Measurements from ENCODE around the gene PPP1R9A.

PPP1R9A gene

DNA sequence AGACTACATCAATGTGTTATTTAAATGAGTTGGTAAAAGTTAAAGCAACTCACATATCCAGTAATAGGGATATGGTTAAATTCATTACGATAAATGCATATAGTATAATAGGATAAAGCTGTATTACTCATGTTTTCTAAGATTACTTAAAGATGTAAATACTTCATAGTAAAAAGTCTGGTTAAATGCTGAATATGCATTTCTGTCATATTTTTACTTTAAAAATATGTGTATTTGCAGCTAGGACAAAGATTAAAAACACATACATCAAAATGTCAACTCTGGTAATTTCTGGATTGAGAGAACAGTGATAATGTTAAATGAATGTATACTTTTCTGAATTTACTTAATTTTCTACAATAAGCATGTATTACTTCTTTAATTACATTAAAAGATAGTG lies 15.1 kb downstream of the PPP1R9A start:
- H3K9me2 ChIP-seq (replicated peaks; ENCODE audit: insufficient read depth, low read length) = no peaks in the 10 kb centered on the region
- no peaks in the 10 kb centered on the region for H3F3A ChIP-seq (ENCODE audit: insufficient read depth)
- no peak overlapping the region for H3K4me3 ChIP-seq (ENCODE audit: insufficient read depth, low read length, poor library complexity, severe bottlenecking)
- no peaks in the 10 kb centered on the region for H3K9me3 ChIP-seq (ENCODE audit: insufficient read depth, low read length)
- no peak overlapping the region for H3K4me2 ChIP-seq (ENCODE audit: low read depth, low read length, poor library complexity, severe bottlenecking)
- H2AFZ ChIP-seq (ENCODE audit: low read depth, low read length, severe bottlenecking) = no peak overlapping the region
- no peaks in the 10 kb centered on the region for H3K79me2 ChIP-seq (ENCODE audit: insufficient read depth, low read length)
- no peak overlapping the region for H3K27ac ChIP-seq (ENCODE audit: low read depth, low read length)
- no peaks in the 10 kb centered on the region for H4K20me1 ChIP-seq (ENCODE audit: low read depth, low read length)
- H3K9ac ChIP-seq (ENCODE audit: low read length) = no peak overlapping the region
- TF ChIP-seq, protein P1, sequence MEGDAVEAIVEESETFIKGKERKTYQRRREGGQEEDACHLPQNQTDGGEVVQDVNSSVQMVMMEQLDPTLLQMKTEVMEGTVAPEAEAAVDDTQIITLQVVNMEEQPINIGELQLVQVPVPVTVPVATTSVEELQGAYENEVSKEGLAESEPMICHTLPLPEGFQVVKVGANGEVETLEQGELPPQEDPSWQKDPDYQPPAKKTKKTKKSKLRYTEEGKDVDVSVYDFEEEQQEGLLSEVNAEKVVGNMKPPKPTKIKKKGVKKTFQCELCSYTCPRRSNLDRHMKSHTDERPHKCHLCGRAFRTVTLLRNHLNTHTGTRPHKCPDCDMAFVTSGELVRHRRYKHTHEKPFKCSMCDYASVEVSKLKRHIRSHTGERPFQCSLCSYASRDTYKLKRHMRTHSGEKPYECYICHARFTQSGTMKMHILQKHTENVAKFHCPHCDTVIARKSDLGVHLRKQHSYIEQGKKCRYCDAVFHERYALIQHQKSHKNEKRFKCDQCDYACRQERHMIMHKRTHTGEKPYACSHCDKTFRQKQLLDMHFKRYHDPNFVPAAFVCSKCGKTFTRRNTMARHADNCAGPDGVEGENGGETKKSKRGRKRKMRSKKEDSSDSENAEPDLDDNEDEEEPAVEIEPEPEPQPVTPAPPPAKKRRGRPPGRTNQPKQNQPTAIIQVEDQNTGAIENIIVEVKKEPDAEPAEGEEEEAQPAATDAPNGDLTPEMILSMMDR (IDR thresholded peaks at IDR 0.05; ENCODE audit: insufficient read depth, low read length, poor library complexity, severe bottlenecking) = no peak
- no peak for TF ChIP-seq EZH2phosphoT487 (conservative IDR thresholded peaks at IDR 0.05; ENCODE audit: low read length)
- no peaks in the 10 kb centered on the region for H3K36me3 ChIP-seq (ENCODE audit: low read length)
- 0 out of 2 replicates have a peak, but pooled peaks cover 3% of the 10 kb centered on the region for H3K27me3 ChIP-seq (ENCODE audit: low read length)

DNA sequence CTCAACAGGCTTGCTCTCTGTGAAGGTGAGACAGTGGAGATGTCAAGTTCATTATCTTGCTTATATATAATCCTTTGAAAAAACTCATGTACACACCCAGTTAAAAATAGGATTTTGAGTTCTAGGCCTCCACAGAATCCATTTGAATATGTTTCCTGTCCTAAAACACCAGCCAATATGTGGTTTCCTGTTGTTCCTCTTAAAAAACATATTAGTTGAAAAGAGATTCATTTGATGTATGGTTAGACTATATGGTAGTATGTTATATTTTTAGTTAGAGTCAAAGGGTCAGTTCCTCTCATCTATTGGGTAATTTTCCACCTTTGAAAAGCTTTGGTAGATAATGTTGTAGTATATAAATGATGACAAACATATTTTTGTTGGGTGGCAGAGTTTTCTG lies 16.0 kb downstream of the PPP1R9A start:
- H3K9me3 ChIP-seq (ENCODE audit: insufficient read depth, low read length) = no peaks in the 10 kb centered on the region
- H3K4me3 ChIP-seq (ENCODE audit: insufficient read depth, low read length, poor library complexity, severe bottlenecking) = no peak overlapping the region
- H3K27ac ChIP-seq (ENCODE audit: low read depth, low read length) = no peak overlapping the region
- no peaks in the 10 kb centered on the region for H3K9me2 ChIP-seq (replicated peaks; ENCODE audit: insufficient read depth, low read length)
- H3K79me2 ChIP-seq (ENCODE audit: insufficient read depth, low read length) = no peaks in the 10 kb centered on the region
- no peaks in the 10 kb centered on the region for H3F3A ChIP-seq (ENCODE audit: insufficient read depth)
- H3K36me3 ChIP-seq (ENCODE audit: low read length) = no peaks in the 10 kb centered on the region
- no peaks in the 10 kb centered on the region for H4K20me1 ChIP-seq (ENCODE audit: low read depth, low read length)
- 0 out of 2 replicates have a peak, but pooled peaks cover 3% of the 10 kb centered on the region for H3K27me3 ChIP-seq (ENCODE audit: low read length)
- H2AFZ ChIP-seq (ENCODE audit: low read depth, low read length, severe bottlenecking) = no peak overlapping the region
- TF ChIP-seq EZH2phosphoT487 (conservative IDR thresholded peaks at IDR 0.05; ENCODE audit: low read length) = no peak
- TF ChIP-seq, protein P1 (IDR thresholded peaks at IDR 0.05; ENCODE audit: insufficient read depth, low read length, poor library complexity, severe bottlenecking) = no peak
- no peak overlapping the region for H3K4me2 ChIP-seq (ENCODE audit: low read depth, low read length, poor library complexity, severe bottlenecking)
- H3K9ac ChIP-seq (ENCODE audit: low read length) = no peak overlapping the region

DNA sequence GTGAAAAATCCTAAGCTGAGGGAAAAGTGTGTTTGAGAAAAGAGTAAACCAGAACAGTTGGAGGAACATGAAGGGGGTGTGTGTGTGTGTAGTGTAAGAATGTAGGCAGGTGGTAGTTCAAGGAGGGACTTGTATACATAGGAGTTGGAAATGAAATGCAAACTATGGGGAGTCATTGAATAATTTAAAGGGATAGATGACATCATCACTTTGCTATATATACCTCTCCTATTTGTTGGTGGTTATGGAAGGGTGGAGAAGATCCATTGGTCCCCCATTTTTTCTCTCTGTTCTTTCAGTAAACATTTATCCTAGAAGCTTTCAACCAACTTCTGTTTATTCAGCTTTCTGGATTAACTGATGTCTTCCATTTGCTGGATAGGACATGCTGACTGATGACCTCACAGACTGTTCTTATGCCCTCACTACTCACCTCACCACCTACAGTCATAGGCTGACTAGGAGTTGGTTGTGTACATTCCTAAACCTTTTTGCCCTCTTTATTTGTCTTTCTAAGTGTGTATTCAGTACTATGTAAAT lies 20.8 kb downstream of the PPP1R9A start:
- H3F3A ChIP-seq (ENCODE audit: insufficient read depth) = no peaks in the 10 kb centered on the region
- no peak overlapping the region for H2AFZ ChIP-seq (ENCODE audit: low read depth, low read length, severe bottlenecking)
- no peaks in the 10 kb centered on the region for H3K9me2 ChIP-seq (replicated peaks; ENCODE audit: insufficient read depth, low read length)
- H3K79me2 ChIP-seq (ENCODE audit: insufficient read depth, low read length) = no peaks in the 10 kb centered on the region
- H3K27me3 ChIP-seq (ENCODE audit: low read length) = no peaks in the 10 kb centered on the region
- H3K9me3 ChIP-seq (ENCODE audit: insufficient read depth, low read length) = no peaks in the 10 kb centered on the region
- no peaks in the 10 kb centered on the region for H3K36me3 ChIP-seq (ENCODE audit: low read length)
- TF ChIP-seq, protein P1 (IDR thresholded peaks at IDR 0.05; ENCODE audit: insufficient read depth, low read length, poor library complexity, severe bottlenecking) = no peak
- no peak for TF ChIP-seq EZH2phosphoT487 (conservative IDR thresholded peaks at IDR 0.05; ENCODE audit: low read length)
- H3K27ac ChIP-seq (ENCODE audit: low read depth, low read length) = no peak overlapping the region
- H3K4me3 ChIP-seq (ENCODE audit: insufficient read depth, low read length, poor library complexity, severe bottlenecking) = no peak overlapping the region
- H3K4me2 ChIP-seq (ENCODE audit: low read depth, low read length, poor library complexity, severe bottlenecking) = no peak overlapping the region
- H4K20me1 ChIP-seq (ENCODE audit: low read depth, low read length) = no peaks in the 10 kb centered on the region
- no peak overlapping the region for H3K9ac ChIP-seq (ENCODE audit: low read length)

All from SU-DHL-6 (cell line).